HL-60 (cell line): ENCODE results near the gene MDM4.

Experiments used
- DNase-seq, 2 experiments: peaks; one replicate each; pipeline ENCODE4 v3.0.0-alpha.2; 2010 to 2020; ENCODE audit warnings: low read depth in 1 of 2, low spot score in 1 of 2
- H3K27ac ChIP-seq: fragments of 250-450 bp; sonication (Bioruptor Pico); replicated peaks from 2 replicates; pipeline ENCODE4 v1.5.1; 2020; ENCODE audit warnings: mild to moderate bottlenecking, moderate library complexity
- H3K27me3 ChIP-seq: fragments of 250-450 bp; sonication (Bioruptor Pico); 2 replicates; pipeline ENCODE4 v1.5.1; 2021; ENCODE audit warnings: mild to moderate bottlenecking, moderate library complexity; ENCODE audit not compliant: insufficient read depth, poor library complexity, severe bottlenecking
- H3K4me3 ChIP-seq: replicated peaks from 2 replicates; pipeline ENCODE4 v1.5.1; 2011; ENCODE audit warnings: mild to moderate bottlenecking, control low read depth, low read length; ENCODE audit not compliant: insufficient read depth
- CTCF ChIP-seq: IDR thresholded peaks from one replicate; pipeline ENCODE4 v1.5.1; 2011; ENCODE audit warnings: low read length, control low read depth, inconsistent platforms; ENCODE audit not compliant: insufficient read depth
- GABPA ChIP-seq: IDR thresholded peaks from 2 replicates; pipeline ENCODE4 v1.6.1; 2012; ENCODE audit warnings: low read depth
- POLR2AphosphoS5 ChIP-seq: IDR thresholded peaks from 2 replicates; pipeline ENCODE4 v1.6.1; 2012; ENCODE audit warnings: low read depth
- REST ChIP-seq: IDR thresholded peaks from 2 replicates; pipeline ENCODE4 v1.6.1; 2012; ENCODE audit warnings: low read depth; ENCODE audit not compliant: insufficient replicate concordance
- SPI1 ChIP-seq: IDR thresholded peaks from 2 replicates; pipeline ENCODE4 v1.6.1; 2012; ENCODE audit warnings: low read depth, mild to moderate bottlenecking, borderline replicate concordance

Gene MDM4

DNA sequence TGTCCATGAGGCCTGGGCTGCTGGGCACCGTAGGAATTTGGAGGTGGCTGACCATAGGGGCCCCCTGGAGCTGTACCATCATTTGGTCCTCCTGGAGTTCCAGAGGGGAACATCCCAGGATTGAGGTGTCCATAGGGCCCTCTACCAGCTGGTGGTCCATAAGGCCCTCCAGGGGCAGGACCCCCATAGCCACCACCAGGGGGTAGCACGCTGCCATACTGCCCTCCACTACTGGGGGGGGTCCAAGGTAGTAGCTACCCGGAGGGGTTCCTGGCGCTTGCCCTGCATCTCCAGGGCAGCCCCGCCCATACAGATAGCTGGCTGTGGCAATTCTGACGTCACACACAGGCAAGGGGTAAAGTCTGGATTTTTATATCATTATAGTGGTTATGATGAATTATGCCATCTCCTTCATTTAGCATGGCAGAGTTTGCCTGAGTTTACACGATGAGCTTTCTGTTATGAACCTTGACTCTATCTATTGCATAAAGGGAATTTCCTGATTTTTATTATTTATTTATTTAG is 13.2 kb downstream of the MDM4 start:
- no peak overlapping the region for H3K4me3 ChIP-seq
- H3K27ac ChIP-seq, result no peak overlapping the region
- DNase-seq, result no peak
- no peaks in the 10 kb centered on the region for H3K27me3 ChIP-seq
- TF ChIP-seq CTCF, result no peak
- TF ChIP-seq GABPA, result no peak
- TF ChIP-seq POLR2AphosphoS5, result no peak
- no peak for TF ChIP-seq SPI1
- no peak for TF ChIP-seq REST

DNA sequence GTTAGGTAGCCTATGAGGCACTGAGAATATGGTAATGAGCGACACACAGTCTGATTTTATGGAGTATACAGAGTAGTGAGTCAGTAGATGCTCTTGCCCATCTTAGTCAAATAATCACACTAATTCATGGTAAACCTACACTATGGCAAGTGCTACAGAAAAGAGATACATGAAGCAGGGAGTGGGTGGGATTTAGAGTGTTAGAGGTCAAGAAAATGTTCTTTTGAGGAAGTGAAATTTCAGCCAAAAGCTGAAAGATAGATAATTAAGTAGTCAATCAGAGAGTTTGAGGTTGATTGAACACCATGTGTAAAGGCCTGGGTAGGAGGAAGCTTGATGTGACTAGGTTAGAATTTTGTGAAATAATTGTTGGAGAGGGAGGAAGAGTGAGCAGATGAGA is 14.7 kb downstream of the MDM4 start:
- no peak for TF ChIP-seq CTCF
- no peak for TF ChIP-seq REST
- TF ChIP-seq SPI1, result peak; percentile 37; the same call in 1 of the 2 replicates
- TF ChIP-seq POLR2AphosphoS5, result no peak
- no peak for TF ChIP-seq GABPA
- Histone ChIP-seq H3K27me3 (no peaks in the 10 kb centered on the region), H3K27ac (no peak overlapping the region), H3K4me3 (no peak overlapping the region)
- no peak for DNase-seq

- Histone ChIP-seq H3K4me3 (no peak overlapping the region), H3K27me3 (no peaks in the 10 kb centered on the region), H3K27ac (no peak overlapping the region)
- TF ChIP-seq REST (no peak), SPI1 (no peak), CTCF (no peak), GABPA (no peak), POLR2AphosphoS5 (no peak)
- DNase-seq, result no peak
Observed at GRCh38 chr1:204532832-204533231, 16.6 kb downstream of the MDM4 start.
